GM23338 (cell line): Measurements from ENCODE around the gene ALDH8A1. TPM values are rescaled to one million over a fixed set of nuclear protein-coding genes. Genes with fewer than 3 reads are reported as not detected.

Source experiments
- ATAC-seq: fragments of 200-7000 bp; cut with Tn5 transposase; 3 replicates; pipeline ENCODE4 v1.9.1; 2020
- DNase-seq: peaks from one replicate; pipeline ENCODE4 v3.0.0-alpha.2; 2015; ENCODE audit warnings: low spot score
- H2AFZ ChIP-seq: fragments of 200-600 bp; sonication (generic); 2 replicates; pipeline ENCODE4 v1.8.0; 2016; ENCODE audit warnings: antibody characterized with exemption, mild to moderate bottlenecking, moderate library complexity
- H3F3A ChIP-seq: fragments of 200-600 bp; sonication (generic); replicated peaks from 2 replicates; pipeline ENCODE4 v1.8.0; 2017; ENCODE audit warnings: antibody characterized with exemption, mixed run types, low read depth
- H3K27ac ChIP-seq: fragments of 200-600 bp; sonication (generic); 2 replicates; pipeline ENCODE4 v1.6.1; 2016; ENCODE audit warnings: low read depth
- H3K27me3 ChIP-seq: fragments of 200-600 bp; sonication (generic); 2 replicates; pipeline ENCODE4 v1.8.0; 2016; ENCODE audit warnings: mild to moderate bottlenecking, mixed run types, moderate library complexity; ENCODE audit not compliant: insufficient read depth
- H3K36me3 ChIP-seq: fragments of 200-600 bp; sonication (generic); 2 replicates; pipeline ENCODE4 v1.8.0; 2016; ENCODE audit warnings: mild to moderate bottlenecking; ENCODE audit not compliant: insufficient read depth
- H3K4me1 ChIP-seq: fragments of 200-600 bp; sonication (generic); 2 replicates; pipeline ENCODE4 v1.8.0; 2016; ENCODE audit warnings: mild to moderate bottlenecking, moderate library complexity; ENCODE audit not compliant: insufficient read depth
- H3K4me2 ChIP-seq: fragments of 200-600 bp; sonication (generic); 2 replicates; pipeline ENCODE4 v1.7.1; 2017; ENCODE audit warnings: mixed run types
- H3K4me3 ChIP-seq: fragments of 200-600 bp; sonication (generic); 2 replicates; pipeline ENCODE4 v1.6.1; 2016; ENCODE audit warnings: mixed run types
- H3K79me2 ChIP-seq: fragments of 200-600 bp; sonication (generic); replicated peaks from 2 replicates; pipeline ENCODE4 v1.8.0; 2017; ENCODE audit warnings: mild to moderate bottlenecking; ENCODE audit not compliant: insufficient read depth
- H3K9me2 ChIP-seq: fragments of 200-600 bp; sonication (generic); 2 replicates; pipeline ENCODE4 v1.8.0; 2017; ENCODE audit not compliant: insufficient read depth
- H4K20me1 ChIP-seq: fragments of 200-600 bp; sonication (generic); replicated peaks from 2 replicates; pipeline ENCODE4 v1.8.0; 2017; ENCODE audit warnings: mild to moderate bottlenecking; ENCODE audit not compliant: insufficient read depth
- H3K27ac Mint-ChIP-seq: 2 replicates; pipeline ENCODE4 v1.8.0; 2020; ENCODE audit warnings: inconsistent platforms, mild to moderate bottlenecking, moderate library complexity, mixed read lengths
- H3K27me3 Mint-ChIP-seq: 3 replicates; pipeline ENCODE4 v1.8.0; 2022; ENCODE audit warnings: low read depth, mild to moderate bottlenecking, moderate library complexity, mixed read lengths, inconsistent platforms; ENCODE audit not compliant: insufficient read depth, poor library complexity
- H3K36me3 Mint-ChIP-seq: 3 replicates; pipeline ENCODE4 v1.8.0; 2021; ENCODE audit warnings: low read depth, mild to moderate bottlenecking, inconsistent platforms, moderate library complexity, mixed read lengths
- H3K4me1 Mint-ChIP-seq: 3 replicates; pipeline ENCODE4 v1.8.0; 2020; ENCODE audit warnings: mild to moderate bottlenecking, inconsistent platforms, mixed read lengths
- H3K4me3 Mint-ChIP-seq: 3 replicates; pipeline ENCODE4 v1.8.0; 2021; ENCODE audit warnings: moderate library complexity, mild to moderate bottlenecking, inconsistent platforms, mixed read lengths
- H3K9me3 Mint-ChIP-seq: 3 replicates; pipeline ENCODE4 v1.8.0; 2020; ENCODE audit warnings: moderate library complexity, mild to moderate bottlenecking, inconsistent platforms, mixed read lengths
- CREB1 ChIP-seq: fragments of 250-450 bp; sonication (Bioruptor Pico); IDR thresholded peaks from 2 replicates; pipeline ENCODE4 v1.5.0; 2020; ENCODE audit warnings: low read depth, mild to moderate bottlenecking, moderate library complexity
- ETS1 ChIP-seq: IDR thresholded peaks from 2 replicates; pipeline ENCODE4 v1.6.1; 2016; ENCODE audit warnings: antibody characterized with exemption
- EZH2 ChIP-seq: fragments of 200-600 bp; sonication (generic); IDR thresholded peaks from one replicate; pipeline ENCODE4 v1.8.0; 2017; ENCODE audit warnings: antibody characterized with exemption, mild to moderate bottlenecking, low read depth; ENCODE audit not compliant: unreplicated experiment
- EZH2phosphoT487 ChIP-seq: fragments of 200-600 bp; sonication (generic); IDR thresholded peaks from one replicate; pipeline ENCODE4 v1.8.1; 2018; ENCODE audit warnings: antibody characterized with exemption; ENCODE audit not compliant: unreplicated experiment
- NANOG ChIP-seq: IDR thresholded peaks from 2 replicates; pipeline ENCODE4 v1.6.1; 2016; ENCODE audit warnings: antibody characterized with exemption, borderline replicate concordance
- POLR2AphosphoS5 ChIP-seq: IDR thresholded peaks from 2 replicates; pipeline ENCODE4 v1.6.1; 2016; ENCODE audit warnings: antibody characterized with exemption, low read depth
- REST ChIP-seq: IDR thresholded peaks from one replicate; pipeline ENCODE4 v1.6.1; 2018; ENCODE audit warnings: antibody characterized with exemption; ENCODE audit not compliant: unreplicated experiment
- STAT1 ChIP-seq: IDR thresholded peaks from one replicate; pipeline ENCODE4 v1.6.1; 2016; ENCODE audit warnings: antibody characterized with exemption; ENCODE audit not compliant: unreplicated experiment
- ZNF114 ChIP-seq: fragments of 250-450 bp; sonication (Bioruptor Pico); IDR thresholded peaks from 2 replicates; pipeline ENCODE4 v1.5.0; 2020; ENCODE audit warnings: mild to moderate bottlenecking, moderate library complexity
- ZNF331 ChIP-seq: fragments of 250-450 bp; sonication (Bioruptor Pico); IDR thresholded peaks from 2 replicates; pipeline ENCODE4 v1.5.0; 2020; ENCODE audit warnings: low read depth, mild to moderate bottlenecking, moderate library complexity
- polyA plus RNA-seq: library from polyadenylated mRNA; unstranded; fragments of >200 nt; fragmentation: Nextera tagmentation; extraction: Ambion mirVana; gene quantifications from 2 replicates; pipeline ENCODE4 v1.2.1, GENCODE V29; 2016
- total RNA-seq: library from RNA; depleted of rRNA; stranded (reverse); fragments of >200 nt; shearing (Covaris generic); gene quantifications from 2 replicates; pipeline ENCODE4 v1.2.3, GENCODE V29; 2014
- TF ChIP-seq, protein P1 (sequence below): fragments of 250-450 bp; sonication (Bioruptor Pico); IDR thresholded peaks from 2 replicates; pipeline ENCODE4 v1.5.0; 2020; ENCODE audit warnings: mild to moderate bottlenecking, moderate library complexity

Gene ALDH8A1
- total and polyA plus RNA-seq, 2 experiments from 2014 or later: not detected

DNA sequence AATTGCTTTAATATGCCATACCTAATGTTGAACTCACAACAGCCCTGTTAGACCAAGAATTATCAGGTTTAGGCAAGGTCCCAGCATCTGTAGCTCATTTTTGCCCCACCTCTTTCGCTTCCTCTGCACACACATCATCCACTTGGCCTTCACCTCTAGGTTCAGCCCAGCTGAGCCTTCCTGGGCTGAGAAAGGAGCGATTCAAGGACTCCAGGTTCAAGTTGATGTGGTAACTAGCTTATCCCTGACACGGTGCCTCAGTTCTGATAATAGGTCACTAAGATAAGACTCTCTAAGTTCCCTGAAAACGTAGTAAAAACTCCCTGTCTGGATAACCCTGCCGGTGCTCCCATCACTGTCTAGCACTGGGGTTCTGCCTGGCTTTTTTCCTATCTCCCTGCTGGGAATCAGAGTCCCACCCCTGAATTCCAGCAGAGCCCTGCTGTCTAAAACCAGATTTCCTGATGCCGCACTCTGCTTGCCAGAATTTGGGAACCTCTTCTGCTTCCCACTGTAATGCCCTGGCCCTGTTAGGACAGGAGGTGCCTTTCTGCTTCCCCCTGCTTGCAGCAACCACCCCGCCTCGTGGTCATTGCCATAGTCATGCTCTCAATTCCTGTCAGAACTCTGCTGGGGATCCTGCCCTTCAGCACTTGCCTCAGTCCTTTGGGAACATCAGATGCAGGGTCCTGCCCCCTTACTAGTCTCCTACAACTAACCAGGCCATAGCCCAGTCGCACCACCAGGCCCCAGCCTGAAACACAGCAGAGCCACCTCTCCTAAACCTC, 47.6 kb downstream of the ALDH8A1 start:
- Histone ChIP-seq H3K9me2 (0 out of 2 replicates have a peak, but pooled peaks cover 3% of the 10 kb centered on the region), H3K4me1 (no peaks in the 10 kb centered on the region), H3K27ac (no peak overlapping the region), H3K36me3 (no peaks in the 10 kb centered on the region), H3F3A (no peaks in the 10 kb centered on the region), H2AFZ (no peak overlapping the region), H4K20me1 (no peaks in the 10 kb centered on the region), H3K27me3 (no peaks in the 10 kb centered on the region), H3K4me2 (no peak overlapping the region), H3K79me2 (no peaks in the 10 kb centered on the region), H3K4me3 (no peak overlapping the region)
- no peak for TF ChIP-seq STAT1
- no peak for TF ChIP-seq ETS1
- TF ChIP-seq, protein P1, sequence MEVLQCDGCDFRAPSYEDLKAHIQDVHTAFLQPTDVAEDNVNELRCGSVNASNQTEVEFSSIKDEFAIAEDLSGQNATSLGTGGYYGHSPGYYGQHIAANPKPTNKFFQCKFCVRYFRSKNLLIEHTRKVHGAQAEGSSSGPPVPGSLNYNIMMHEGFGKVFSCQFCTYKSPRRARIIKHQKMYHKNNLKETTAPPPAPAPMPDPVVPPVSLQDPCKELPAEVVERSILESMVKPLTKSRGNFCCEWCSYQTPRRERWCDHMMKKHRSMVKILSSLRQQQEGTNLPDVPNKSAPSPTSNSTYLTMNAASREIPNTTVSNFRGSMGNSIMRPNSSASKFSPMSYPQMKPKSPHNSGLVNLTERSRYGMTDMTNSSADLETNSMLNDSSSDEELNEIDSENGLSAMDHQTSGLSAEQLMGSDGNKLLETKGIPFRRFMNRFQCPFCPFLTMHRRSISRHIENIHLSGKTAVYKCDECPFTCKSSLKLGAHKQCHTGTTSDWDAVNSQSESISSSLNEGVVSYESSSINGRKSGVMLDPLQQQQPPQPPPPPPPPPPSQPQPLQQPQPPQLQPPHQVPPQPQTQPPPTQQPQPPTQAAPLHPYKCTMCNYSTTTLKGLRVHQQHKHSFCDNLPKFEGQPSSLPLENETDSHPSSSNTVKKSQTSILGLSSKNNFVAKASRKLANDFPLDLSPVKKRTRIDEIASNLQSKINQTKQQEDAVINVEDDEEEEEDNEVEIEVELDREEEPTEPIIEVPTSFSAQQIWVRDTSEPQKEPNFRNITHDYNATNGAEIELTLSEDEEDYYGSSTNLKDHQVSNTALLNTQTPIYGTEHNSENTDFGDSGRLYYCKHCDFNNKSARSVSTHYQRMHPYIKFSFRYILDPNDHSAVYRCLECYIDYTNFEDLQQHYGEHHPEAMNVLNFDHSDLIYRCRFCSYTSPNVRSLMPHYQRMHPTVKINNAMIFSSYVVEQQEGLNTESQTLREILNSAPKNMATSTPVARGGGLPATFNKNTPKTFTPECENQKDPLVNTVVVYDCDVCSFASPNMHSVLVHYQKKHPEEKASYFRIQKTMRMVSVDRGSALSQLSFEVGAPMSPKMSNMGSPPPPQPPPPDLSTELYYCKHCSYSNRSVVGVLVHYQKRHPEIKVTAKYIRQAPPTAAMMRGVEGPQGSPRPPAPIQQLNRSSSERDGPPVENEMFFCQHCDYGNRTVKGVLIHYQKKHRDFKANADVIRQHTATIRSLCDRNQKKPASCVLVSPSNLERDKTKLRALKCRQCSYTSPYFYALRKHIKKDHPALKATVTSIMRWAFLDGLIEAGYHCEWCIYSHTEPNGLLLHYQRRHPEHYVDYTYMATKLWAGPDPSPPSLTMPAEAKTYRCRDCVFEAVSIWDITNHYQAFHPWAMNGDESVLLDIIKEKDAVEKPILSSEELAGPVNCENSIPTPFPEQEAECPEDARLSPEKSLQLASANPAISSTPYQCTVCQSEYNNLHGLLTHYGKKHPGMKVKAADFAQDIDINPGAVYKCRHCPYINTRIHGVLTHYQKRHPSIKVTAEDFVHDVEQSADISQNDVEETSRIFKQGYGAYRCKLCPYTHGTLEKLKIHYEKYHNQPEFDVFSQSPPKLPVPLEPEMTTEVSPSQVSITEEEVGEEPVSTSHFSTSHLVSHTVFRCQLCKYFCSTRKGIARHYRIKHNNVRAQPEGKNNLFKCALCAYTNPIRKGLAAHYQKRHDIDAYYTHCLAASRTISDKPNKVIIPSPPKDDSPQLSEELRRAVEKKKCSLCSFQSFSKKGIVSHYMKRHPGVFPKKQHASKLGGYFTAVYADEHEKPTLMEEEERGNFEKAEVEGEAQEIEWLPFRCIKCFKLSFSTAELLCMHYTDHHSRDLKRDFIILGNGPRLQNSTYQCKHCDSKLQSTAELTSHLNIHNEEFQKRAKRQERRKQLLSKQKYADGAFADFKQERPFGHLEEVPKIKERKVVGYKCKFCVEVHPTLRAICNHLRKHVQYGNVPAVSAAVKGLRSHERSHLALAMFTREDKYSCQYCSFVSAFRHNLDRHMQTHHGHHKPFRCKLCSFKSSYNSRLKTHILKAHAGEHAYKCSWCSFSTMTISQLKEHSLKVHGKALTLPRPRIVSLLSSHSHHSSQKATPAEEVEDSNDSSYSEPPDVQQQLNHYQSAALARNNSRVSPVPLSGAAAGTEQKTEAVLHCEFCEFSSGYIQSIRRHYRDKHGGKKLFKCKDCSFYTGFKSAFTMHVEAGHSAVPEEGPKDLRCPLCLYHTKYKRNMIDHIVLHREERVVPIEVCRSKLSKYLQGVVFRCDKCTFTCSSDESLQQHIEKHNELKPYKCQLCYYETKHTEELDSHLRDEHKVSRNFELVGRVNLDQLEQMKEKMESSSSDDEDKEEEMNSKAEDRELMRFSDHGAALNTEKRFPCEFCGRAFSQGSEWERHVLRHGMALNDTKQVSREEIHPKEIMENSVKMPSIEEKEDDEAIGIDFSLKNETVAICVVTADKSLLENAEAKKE (CRISPR knock-in tag): no peak
- TF ChIP-seq CREB1 (CRISPR knock-in tag): no peak
- no peak for TF ChIP-seq ZNF114 (CRISPR knock-in tag)
- TF ChIP-seq ZNF331 (CRISPR knock-in tag): no peak
- no peak for TF ChIP-seq REST
- no peak for TF ChIP-seq EZH2
- no peak for TF ChIP-seq POLR2AphosphoS5
- TF ChIP-seq NANOG: no peak
- no peak for TF ChIP-seq EZH2phosphoT487
- H3K36me3 Mint-ChIP-seq: no peaks in the 10 kb centered on the region
- no peaks in the 10 kb centered on the region for H3K4me1 Mint-ChIP-seq
- no peak overlapping the region for H3K4me3 Mint-ChIP-seq
- no peaks in the 10 kb centered on the region for H3K9me3 Mint-ChIP-seq
- peaks cover 7% of the 10 kb centered on the region for H3K27me3 Mint-ChIP-seq
- H3K27ac Mint-ChIP-seq: no peak overlapping the region
- ATAC-seq (no peak), DNase-seq (no peak)
